K562 (cell line): Measurements from ENCODE around the gene SLC39A9.

ENCODE experiments used
- CBX8 ChIP-seq: fragments of 200-600 bp; sonication (generic); IDR thresholded peaks from 2 replicates; pipeline ENCODE4 v1.6.1; 2012; ENCODE audit warnings: borderline replicate concordance, mixed run types, low read depth, mild to moderate bottlenecking, moderate library complexity, mixed read lengths, low read length, control low read depth, inconsistent platforms; ENCODE audit not compliant: poor library complexity, severe bottlenecking; ENCODE audit errors: extremely low read depth
- CEBPB ChIP-seq: fragments of 450-650 bp; IDR thresholded peaks from 2 replicates; pipeline ENCODE4 v1.6.1; 2016; ENCODE audit warnings: missing genetic modification characterization, missing compliant biosample characterization
- HSF4 ChIP-seq: fragments of 250-450 bp; sonication (Bioruptor Pico); IDR thresholded peaks from 2 replicates; pipeline ENCODE4 v2.1.2; 2022; ENCODE audit warnings: mild to moderate bottlenecking, moderate library complexity, borderline replicate concordance
- TF ChIP-seq, protein P1 (sequence below), 3 experiments: IDR thresholded peaks in 2 of 3; conservative IDR thresholded peaks in 1 of 3; 2 replicates each; pipeline ENCODE4 v1.5.1; 2011 to 2012; ENCODE audit warnings: low read length in 3 of 3, mild to moderate bottlenecking in 3 of 3, control low read depth in 2 of 3, improper control_type of control experiment in 1 of 3, inconsistent platforms in 1 of 3, low read depth in 1 of 3, mixed read lengths in 1 of 3, moderate library complexity in 1 of 3; ENCODE audit not compliant: insufficient read depth in 2 of 3

DNA sequence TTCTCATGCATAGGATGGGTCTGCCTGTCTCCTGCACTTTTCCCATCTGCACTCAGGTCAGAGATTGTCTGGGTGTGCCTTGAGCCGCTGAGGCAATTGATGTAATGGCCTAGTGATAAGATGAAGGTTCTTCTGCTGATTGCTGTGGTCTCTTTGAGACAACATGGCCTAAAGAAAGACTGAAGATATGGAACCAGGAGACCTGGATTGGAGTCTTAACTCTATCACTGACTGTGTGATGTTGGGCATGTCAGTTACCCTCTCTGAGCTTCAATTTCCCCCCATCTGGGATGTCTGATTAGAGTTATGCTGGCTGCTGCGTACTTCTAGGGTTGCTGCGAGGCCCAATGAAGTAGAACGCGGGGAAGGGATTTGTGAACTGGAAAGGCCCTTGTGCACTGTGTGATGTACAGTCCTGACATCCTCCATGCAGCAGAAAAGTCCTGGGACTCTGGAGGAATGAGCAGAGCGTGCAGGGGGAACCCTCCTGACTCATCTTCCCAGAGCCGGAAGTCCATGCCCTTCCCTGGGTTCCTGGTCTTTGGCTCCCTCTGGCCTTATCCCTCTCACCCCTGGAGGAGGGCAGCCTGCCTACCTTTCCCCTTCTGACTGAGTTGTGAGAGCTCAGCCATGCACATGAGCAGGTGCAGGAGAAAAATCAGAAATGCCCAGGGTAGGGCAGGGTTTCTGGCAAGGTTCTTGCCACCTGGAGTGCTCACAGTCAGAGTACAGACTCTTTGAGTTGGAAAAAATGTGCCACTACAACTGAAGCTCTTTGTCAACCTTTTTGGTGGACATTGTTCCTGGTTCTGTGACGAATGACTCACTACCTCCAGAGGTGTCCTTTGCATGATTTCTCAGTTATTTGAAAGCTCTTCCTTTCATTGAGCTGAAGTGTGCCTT is 107.1 kb downstream of the SLC39A9 start:
- TF ChIP-seq, protein P1, sequence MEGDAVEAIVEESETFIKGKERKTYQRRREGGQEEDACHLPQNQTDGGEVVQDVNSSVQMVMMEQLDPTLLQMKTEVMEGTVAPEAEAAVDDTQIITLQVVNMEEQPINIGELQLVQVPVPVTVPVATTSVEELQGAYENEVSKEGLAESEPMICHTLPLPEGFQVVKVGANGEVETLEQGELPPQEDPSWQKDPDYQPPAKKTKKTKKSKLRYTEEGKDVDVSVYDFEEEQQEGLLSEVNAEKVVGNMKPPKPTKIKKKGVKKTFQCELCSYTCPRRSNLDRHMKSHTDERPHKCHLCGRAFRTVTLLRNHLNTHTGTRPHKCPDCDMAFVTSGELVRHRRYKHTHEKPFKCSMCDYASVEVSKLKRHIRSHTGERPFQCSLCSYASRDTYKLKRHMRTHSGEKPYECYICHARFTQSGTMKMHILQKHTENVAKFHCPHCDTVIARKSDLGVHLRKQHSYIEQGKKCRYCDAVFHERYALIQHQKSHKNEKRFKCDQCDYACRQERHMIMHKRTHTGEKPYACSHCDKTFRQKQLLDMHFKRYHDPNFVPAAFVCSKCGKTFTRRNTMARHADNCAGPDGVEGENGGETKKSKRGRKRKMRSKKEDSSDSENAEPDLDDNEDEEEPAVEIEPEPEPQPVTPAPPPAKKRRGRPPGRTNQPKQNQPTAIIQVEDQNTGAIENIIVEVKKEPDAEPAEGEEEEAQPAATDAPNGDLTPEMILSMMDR (IDR thresholded peaks at IDR 0.05 in 2 of 3, conservative IDR thresholded peaks at IDR 0.05 in 1 of 3; ENCODE audit: insufficient read depth in 2 of 3, low read depth in 1 of 3, low read length in 3 of 3) = no peak
- TF ChIP-seq HSF4 (CRISPR knock-in tag) (no peak), CEBPB (tag) (no peak), CBX8 (no peak)
